Kidney (tissue), 14 donors: ENCODE data around the gene HOXC11. TPM values are rescaled to one million over a fixed set of nuclear protein-coding genes. Genes with fewer than 3 reads are reported as not detected.
A peak's percentile ranks its signal among the peaks of the same experiment; 100 is the strongest.

Source experiments
- DNase-seq, 5 donors: peaks; one replicate each; pipeline ENCODE4 v3.0.0-alpha.2; 2013 to 2020
- FAIRE-seq: peaks from 2 replicates; lab custom pipeline; 2012; peaks lifted over from hg19 to GRCh38; lab: Jason Lieb, UNC
- H3K27ac ChIP-seq, 2 donors: one replicate each; pipeline ENCODE4 v1.7.0; 2013; ENCODE audit warnings: low read depth in 2 of 2, low read length in 2 of 2, inconsistent platforms in 1 of 2
- H3K27me3 ChIP-seq: one replicate; pipeline ENCODE4 v1.7.1; 2013; ENCODE audit warnings: low read length, inconsistent platforms; ENCODE audit not compliant: control insufficient read depth, insufficient read depth
- H3K36me3 ChIP-seq, 3 donors: one replicate each; pipeline versions ENCODE4 v1.7.0 to v1.7.1; 2013; ENCODE audit warnings: low read length in 3 of 3, control low read depth in 1 of 3, inconsistent platforms in 1 of 3; ENCODE audit not compliant: insufficient read depth in 3 of 3, control insufficient read depth in 2 of 3
- H3K4me1 ChIP-seq, 3 donors: one replicate each; pipeline versions ENCODE4 v1.7.0 to v1.7.1; 2013; ENCODE audit warnings: low read length in 3 of 3, inconsistent platforms in 1 of 3, low read depth in 1 of 3; ENCODE audit not compliant: control insufficient read depth in 2 of 3, insufficient read depth in 2 of 3
- H3K4me3 ChIP-seq, 3 donors: one replicate each; pipeline versions ENCODE4 v1.7.0 to v1.8.1; 2013; ENCODE audit warnings: low read length in 3 of 3, control low read depth in 1 of 3, inconsistent platforms in 1 of 3
- H3K9ac ChIP-seq, 3 donors: one replicate each; pipeline versions ENCODE4 v1.7.0 to v1.7.1; 2013; ENCODE audit warnings: low read length in 3 of 3, control low read depth in 1 of 3, inconsistent platforms in 1 of 3
- H3K9me3 ChIP-seq, 3 donors: one replicate each; pipeline versions ENCODE4 v1.7.0 to v1.7.1; 2013; ENCODE audit warnings: low read length in 3 of 3, control low read depth in 1 of 3, inconsistent platforms in 1 of 3; ENCODE audit not compliant: control insufficient read depth in 2 of 3, insufficient read depth in 1 of 3
- intact Hi-C: fragments of 100-400 bp; cut with DNase I; formaldehyde crosslinking; loops from one replicate; pipeline ENCODE4 v1.11.1; 2022
- polyA plus RNA-seq: library from polyadenylated mRNA; stranded (reverse); fragments of 350-450 nt; fragmentation: Illumina TruSeq; extraction: RNeasy Lipid Tissue Mini Kit (QIAGEN cat#74804); gene quantifications from one replicate; pipeline ENCODE4 v1.2.3, GENCODE V29; 2014; ENCODE audit warnings: low read depth, low replicate concordance; ENCODE audit not compliant: insufficient read depth
- total RNA-seq: library from RNA; stranded (reverse); fragmentation: NEBNext Ultra II Directional; extraction: Animal tissue kit (Norgen Biotek cat#: 25700); gene quantifications from one replicate; pipeline ENCODE4 v1.2.1, GENCODE V29; 2021
- TF ChIP-seq, protein P1 (sequence below): IDR thresholded peaks from 3 replicates; pipeline ENCODE4 v1.5.1; 2012; ENCODE audit warnings: mild to moderate bottlenecking, moderate library complexity, borderline replicate concordance; ENCODE audit not compliant: insufficient read depth; ENCODE audit errors: extremely low read depth
- donor health status: control.
- donor health status: control.
- donor health status: control.
- donor health status: control.
- donor health status: control.
- donor health status: DM: yes; HTN: yes; CAD: no.
- donor health status: Normal renal cell carcinoma (clear cell type).

Gene HOXC11
- total and polyA plus RNA-seq, 2 donors from 2014 or later = 0.75 to 1.4 TPM

DNA sequence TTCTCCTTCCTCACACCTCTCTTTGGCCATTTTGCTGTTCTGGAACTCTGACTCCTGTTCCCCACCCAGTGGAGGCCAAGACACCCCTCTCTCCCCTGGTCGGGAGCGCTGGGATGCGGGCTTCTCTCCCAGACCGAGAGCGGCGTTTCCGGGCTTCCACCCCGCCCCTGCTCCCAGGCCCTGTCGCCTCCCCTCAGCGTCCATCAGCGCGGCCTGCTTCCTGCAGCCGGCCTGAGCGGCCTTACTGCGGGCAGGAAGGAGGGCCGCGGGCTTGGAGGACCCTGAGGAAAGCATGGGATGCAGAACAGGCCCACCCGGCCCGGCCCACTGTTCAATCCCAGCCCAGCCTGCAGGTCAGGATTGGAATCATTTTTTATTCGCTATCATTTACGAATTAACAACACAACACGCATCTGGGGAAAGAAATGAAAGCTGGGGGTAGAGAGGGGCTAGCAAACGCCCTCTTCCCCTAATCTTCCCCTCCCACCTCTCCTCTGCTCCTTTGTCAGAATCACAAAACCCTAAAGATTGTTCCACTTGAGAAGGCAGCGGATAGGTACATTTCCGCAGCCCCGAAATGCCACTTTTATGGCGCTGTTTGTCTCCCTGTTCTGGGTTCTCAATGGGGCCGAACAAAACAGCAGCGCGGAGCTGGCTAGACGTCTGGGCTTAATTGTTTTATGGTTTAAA lies 32.1 kb downstream of the HOXC11 start:
- Histone ChIP-seq H3K36me3 (no peaks in the 10 kb centered on the region), H3K27me3 (peaks cover 4% of the 10 kb centered on the region), H3K9ac (peak overlapping the region in 1 of 3 donors; percentile 61), H3K4me3 (peak overlapping the region in 2 of 3 donors; percentile 11 to 39), H3K27ac (peak overlapping the region; percentile 49 to 71), H3K9me3 (no peaks in the 10 kb centered on the region), H3K4me1 (peaks cover 6 to 28% (median 14%) of the 10 kb centered on the region in 3 donors)
- TF ChIP-seq, protein P1, sequence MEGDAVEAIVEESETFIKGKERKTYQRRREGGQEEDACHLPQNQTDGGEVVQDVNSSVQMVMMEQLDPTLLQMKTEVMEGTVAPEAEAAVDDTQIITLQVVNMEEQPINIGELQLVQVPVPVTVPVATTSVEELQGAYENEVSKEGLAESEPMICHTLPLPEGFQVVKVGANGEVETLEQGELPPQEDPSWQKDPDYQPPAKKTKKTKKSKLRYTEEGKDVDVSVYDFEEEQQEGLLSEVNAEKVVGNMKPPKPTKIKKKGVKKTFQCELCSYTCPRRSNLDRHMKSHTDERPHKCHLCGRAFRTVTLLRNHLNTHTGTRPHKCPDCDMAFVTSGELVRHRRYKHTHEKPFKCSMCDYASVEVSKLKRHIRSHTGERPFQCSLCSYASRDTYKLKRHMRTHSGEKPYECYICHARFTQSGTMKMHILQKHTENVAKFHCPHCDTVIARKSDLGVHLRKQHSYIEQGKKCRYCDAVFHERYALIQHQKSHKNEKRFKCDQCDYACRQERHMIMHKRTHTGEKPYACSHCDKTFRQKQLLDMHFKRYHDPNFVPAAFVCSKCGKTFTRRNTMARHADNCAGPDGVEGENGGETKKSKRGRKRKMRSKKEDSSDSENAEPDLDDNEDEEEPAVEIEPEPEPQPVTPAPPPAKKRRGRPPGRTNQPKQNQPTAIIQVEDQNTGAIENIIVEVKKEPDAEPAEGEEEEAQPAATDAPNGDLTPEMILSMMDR = no peak
- DNase-seq (peak in 4 of 5 donors; percentile 68 to 92 (median 85)), FAIRE-seq (no peak)
- intact Hi-C loops = loop anchor here (5.0 kb wide), 1 partner anchor 197 kb away; no protein-coding TSS in a partner anchor

DNA sequence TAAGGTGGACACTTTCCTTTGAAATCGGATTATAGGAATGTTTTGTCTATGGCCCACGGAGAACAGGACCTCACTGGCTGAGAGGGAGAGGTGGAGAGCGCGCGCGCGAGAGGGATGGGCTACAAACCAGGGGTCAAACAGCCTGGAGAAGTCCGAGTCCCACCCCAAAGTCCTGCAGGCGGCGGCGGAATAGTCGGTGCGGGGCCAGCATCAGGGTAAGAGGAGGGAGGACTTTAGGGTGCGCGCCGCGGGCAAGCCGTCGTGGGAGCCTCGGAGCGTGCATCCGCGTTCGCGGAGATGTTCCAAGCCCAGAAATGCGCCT lies 32.6 kb downstream of the HOXC11 start:
- FAIRE-seq (no peak), DNase-seq (peak in 4 of 5 donors; percentile 71 to 84 (median 80))
- H3K9me3 ChIP-seq = no peaks in the 10 kb centered on the region
- peak overlapping the region; percentile 49 to 71 for H3K27ac ChIP-seq
- peaks cover 4% of the 10 kb centered on the region for H3K27me3 ChIP-seq
- peak overlapping the region in 2 of 3 donors; percentile 41 to 61 for H3K9ac ChIP-seq
- TF ChIP-seq, protein P1 = no peak
- intact Hi-C loops = no loop called here
- peak overlapping the region in 1 of 3 donors; percentile 39 for H3K4me3 ChIP-seq
- H3K36me3 ChIP-seq = no peaks in the 10 kb centered on the region
- H3K4me1 ChIP-seq = peaks cover 6 to 28% (median 14%) of the 10 kb centered on the region in 3 donors

DNA sequence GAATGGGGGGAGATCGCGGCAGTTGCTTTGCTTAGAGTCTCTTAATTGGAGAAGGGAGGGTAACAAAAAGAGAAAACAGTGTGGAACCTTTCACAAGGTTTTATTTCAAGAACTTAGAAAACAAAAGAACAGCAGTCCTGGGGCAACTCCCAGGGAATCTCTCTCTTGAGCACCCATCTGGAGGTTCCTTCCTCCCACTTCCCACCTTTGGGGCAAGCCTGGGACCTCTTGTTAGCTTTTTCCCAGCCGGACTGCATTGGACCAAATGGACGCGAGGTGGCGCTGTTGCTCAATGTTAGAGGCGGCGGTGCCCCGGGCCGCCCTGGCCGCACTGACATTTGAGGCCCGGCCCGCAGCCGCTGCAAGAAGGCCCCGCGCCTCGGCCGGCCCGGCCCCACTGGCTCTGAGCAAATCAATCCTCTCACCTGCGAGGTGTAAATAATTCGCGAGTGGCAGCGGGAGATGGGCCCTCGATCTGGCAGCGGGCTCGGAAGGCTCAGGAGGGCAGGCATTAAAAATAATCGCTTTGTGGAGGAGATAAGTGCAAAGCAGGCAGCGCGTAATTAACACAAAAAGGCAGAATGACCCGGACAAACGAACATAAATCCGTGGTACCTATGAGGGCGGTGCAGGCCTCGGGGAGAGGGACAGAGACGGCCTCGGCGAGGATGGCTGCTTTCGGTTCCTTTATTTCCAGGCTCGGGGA lies 33.1 kb downstream of the HOXC11 start:
- Histone ChIP-seq H3K9ac (peak overlapping the region; percentile 15 to 73 (median 72)), H3K36me3 (no peaks in the 10 kb centered on the region), H3K9me3 (no peaks in the 10 kb centered on the region), H3K4me1 (peaks cover 6 to 26% (median 14%) of the 10 kb centered on the region in 3 donors), H3K27me3 (peaks cover 4% of the 10 kb centered on the region), H3K27ac (peak overlapping the region; percentile 59 to 71), H3K4me3 (peak overlapping the region; percentile 39 to 67 (median 60))
- intact Hi-C loops = no loop called here
- FAIRE-seq (no peak), DNase-seq (peak; percentile 95 to 97 (median 96))
- TF ChIP-seq, protein P1 = peak; percentile 99
